H1 (cell line): ENCODE data around the gene TFDP1. TPM values are rescaled to one million over a fixed set of nuclear protein-coding genes. Genes with fewer than 3 reads are reported as not detected.

Source experiments
- CTCF ChIA-PET: fragments of 300-600 bp; sonication (Branson Sonifier 250); formaldehyde crosslinking; loops from one replicate; lab custom pipeline; 2021; ENCODE audit not compliant: partially characterized antibody; lab: Charles Lee
- POLR2A ChIA-PET: fragments of 300-600 bp; sonication (Branson Sonifier 250); formaldehyde crosslinking; loops from one replicate; lab custom pipeline; 2021; ENCODE audit warnings: inconsistent platforms; ENCODE audit not compliant: partially characterized antibody; lab: Charles Lee
- DNase-seq, 2 experiments: peaks; one replicate each; pipeline versions ENCODE4 v3.0.0 to v3.0.0-alpha.2; 2010 to 2022; ENCODE audit warnings: low spot score in 2 of 2, low read depth in 1 of 2, mixed read lengths in 1 of 2
- FAIRE-seq: peaks from 2 replicates; lab custom pipeline; 2011; peaks lifted over from hg19 to GRCh38; lab: Jason Lieb, UNC
- H2AFZ ChIP-seq: 2 replicates; pipeline ENCODE4 v1.8.1; 2012; ENCODE audit warnings: low read length, inconsistent platforms
- H2AK5ac ChIP-seq: 2 replicates; pipeline ENCODE4 v1.6.1; 2013; ENCODE audit warnings: low read depth, low read length
- H2BK120ac ChIP-seq: replicated peaks from 2 replicates; pipeline ENCODE3; 2013; ENCODE audit warnings: low read depth, low read length, inconsistent platforms
- H2BK12ac ChIP-seq: 2 replicates; pipeline ENCODE4 v1.6.1; 2013; ENCODE audit warnings: low read depth, low read length
- H2BK15ac ChIP-seq: 2 replicates; pipeline ENCODE4 v1.6.1; 2013; ENCODE audit warnings: low read length
- H2BK20ac ChIP-seq: 2 replicates; pipeline ENCODE4 v1.6.1; 2013; ENCODE audit warnings: low read length
- H2BK5ac ChIP-seq: 2 replicates; pipeline ENCODE4 v1.6.1; 2013; ENCODE audit warnings: low read depth, low read length
- H3K14ac ChIP-seq: 2 replicates; pipeline ENCODE4 v1.6.1; 2013; ENCODE audit warnings: inconsistent platforms; ENCODE audit not compliant: insufficient read length
- H3K18ac ChIP-seq: 2 replicates; pipeline ENCODE4 v1.6.1; 2013; ENCODE audit warnings: low read length; ENCODE audit errors: extremely low read depth
- H3K23ac ChIP-seq: 2 replicates; pipeline ENCODE4 v1.6.1; 2013; ENCODE audit warnings: inconsistent platforms; ENCODE audit not compliant: insufficient read length
- H3K23me2 ChIP-seq: 2 replicates; pipeline ENCODE4 v1.6.1; 2013; ENCODE audit warnings: low read depth, low read length
- H3K27ac ChIP-seq: 2 replicates; pipeline ENCODE4 v1.6.1; 2011; ENCODE audit warnings: low read depth, low read length, inconsistent platforms
- H3K27me3 ChIP-seq, 4 experiments: replicated peaks in 1 of 4; 1 replicate in 1 of 4; 2 replicates in 3 of 4; pipeline versions ENCODE4 v1.6.1 to v1.8.1; 2011 to 2013; ENCODE audit warnings: low read length in 3 of 4, mild to moderate bottlenecking in 3 of 4, inconsistent platforms in 2 of 4, mixed read lengths in 2 of 4, moderate library complexity in 1 of 4; ENCODE audit not compliant: control insufficient read depth in 3 of 4, insufficient read depth in 3 of 4; ENCODE audit errors: extremely low read depth in 1 of 4
- H3K36me3 ChIP-seq, 4 experiments: 2 replicates each; pipeline versions ENCODE4 v1.6.1 to v1.8.1; 2011 to 2013; ENCODE audit warnings: mild to moderate bottlenecking in 4 of 4, low read length in 3 of 4, moderate library complexity in 2 of 4, control low read depth in 1 of 4, inconsistent platforms in 1 of 4; ENCODE audit not compliant: insufficient read depth in 4 of 4, control insufficient read depth in 2 of 4
- H3K4ac ChIP-seq: replicated peaks from 2 replicates; pipeline ENCODE3; 2013; ENCODE audit warnings: low read length, low read depth, mixed read lengths, inconsistent platforms; ENCODE audit not compliant: insufficient read length
- H3K4me1 ChIP-seq, 4 experiments: replicated peaks in 1 of 4; 1 replicate in 1 of 4; 2 replicates in 3 of 4; pipeline versions ENCODE4 v1.6.1 to v1.8.1; 2011 to 2013; ENCODE audit warnings: low read length in 3 of 4, inconsistent platforms in 2 of 4, mixed read lengths in 1 of 4; ENCODE audit not compliant: insufficient read depth in 4 of 4, control insufficient read depth in 3 of 4
- H3K4me2 ChIP-seq, 2 experiments: 2 replicates each; pipeline versions ENCODE4 v1.6.1 to v1.8.1; 2011 to 2013; ENCODE audit warnings: low read depth in 2 of 2, low read length in 2 of 2, control low read depth in 1 of 2, inconsistent platforms in 1 of 2, mild to moderate bottlenecking in 1 of 2; ENCODE audit not compliant: insufficient read depth in 1 of 2
- H3K4me3 ChIP-seq, 4 experiments: fragments of 200-600, 300-600 bp in 1 of 4; sonication (generic), shearing (Covaris generic), sonication (Bioruptor Twin) in 1 of 4; 2 replicates each; pipeline versions ENCODE4 v1.5.1 to v1.8.1; 2011 to 2016; ENCODE audit warnings: low read length in 4 of 4, low read depth in 3 of 4, control low read depth in 2 of 4, inconsistent platforms in 2 of 4, mild to moderate bottlenecking in 2 of 4, mixed read lengths in 1 of 4, moderate library complexity in 1 of 4; ENCODE audit not compliant: insufficient read depth in 2 of 4; ENCODE audit errors: extremely low read depth in 1 of 4
- H3K56ac ChIP-seq: replicated peaks from 2 replicates; pipeline ENCODE3; 2013; ENCODE audit warnings: low read depth, mild to moderate bottlenecking, mixed read lengths, low read length, inconsistent platforms; ENCODE audit not compliant: insufficient read length
- H3K79me1 ChIP-seq: 2 replicates; pipeline ENCODE4 v1.6.1; 2013; ENCODE audit warnings: low read depth, low read length, control low read depth
- H3K79me2 ChIP-seq, 2 experiments: 2 replicates each; pipeline versions ENCODE4 v1.6.1 to v1.8.1; 2012 to 2013; ENCODE audit warnings: low read length in 2 of 2, mild to moderate bottlenecking in 2 of 2, inconsistent platforms in 1 of 2; ENCODE audit not compliant: insufficient read depth in 2 of 2, control insufficient read depth in 1 of 2
- H3K9ac ChIP-seq, 4 experiments: replicated peaks in 1 of 4; 1 replicate in 1 of 4; 2 replicates in 3 of 4; pipeline versions ENCODE4 v1.6.1 to v1.8.1; 2011 to 2013; ENCODE audit warnings: low read depth in 3 of 4, low read length in 3 of 4, control low read depth in 2 of 4, mild to moderate bottlenecking in 2 of 4, moderate library complexity in 2 of 4, inconsistent platforms in 1 of 4; ENCODE audit errors: extremely low read depth in 1 of 4
- H3K9me3 ChIP-seq, 2 experiments: 2 replicates each; pipeline versions ENCODE4 v1.6.1 to v1.8.1; 2012 to 2013; ENCODE audit warnings: mild to moderate bottlenecking in 2 of 2, moderate library complexity in 2 of 2, control low read depth in 1 of 2, inconsistent platforms in 1 of 2, low read depth in 1 of 2, low read length in 1 of 2, mixed read lengths in 1 of 2; ENCODE audit not compliant: insufficient read depth in 2 of 2
- H4K20me1 ChIP-seq, 2 experiments: replicated peaks in 1 of 2; 2 replicates each; pipeline versions ENCODE3 to v1.8.1; 2011 to 2013; ENCODE audit warnings: inconsistent platforms in 2 of 2, low read length in 2 of 2, mild to moderate bottlenecking in 1 of 2; ENCODE audit not compliant: insufficient read depth in 2 of 2, control insufficient read depth in 1 of 2
- H4K5ac ChIP-seq: 2 replicates; pipeline ENCODE4 v1.6.1; 2013; ENCODE audit warnings: low read length, low read depth, mixed read lengths, inconsistent platforms; ENCODE audit not compliant: insufficient read length
- H4K8ac ChIP-seq: 2 replicates; pipeline ENCODE4 v1.8.0; 2013; ENCODE audit warnings: mild to moderate bottlenecking, moderate library complexity, low read length, inconsistent platforms; ENCODE audit not compliant: insufficient read depth; ENCODE audit errors: extremely low read depth
- H4K91ac ChIP-seq: replicated peaks from 2 replicates; pipeline ENCODE3; 2013; ENCODE audit warnings: low read length, mixed read lengths, inconsistent platforms; ENCODE audit not compliant: insufficient read length
- SP4 ChIP-seq: IDR thresholded peaks from 2 replicates; pipeline ENCODE4 v1.6.1; 2012; ENCODE audit warnings: low read length, inconsistent platforms
- WGBS, 2 experiments: shearing (Covaris generic) in 1 of 2; methylation state at CpG; one replicate each; pipeline versions ENCODE4 v1.1.6 to v1.1.7; 2013 to 2015; ENCODE audit warnings: low lambda C conversion rate in 2 of 2, mixed read lengths in 2 of 2, inconsistent platforms in 1 of 2, low coverage in 1 of 2, missing lambda C conversion rate in 1 of 2; ENCODE audit not compliant: insufficient replicate concordance in 2 of 2, insufficient coverage in 1 of 2, insufficient read length in 1 of 2; ENCODE audit errors: extremely low coverage in 1 of 2, missing lambda C conversion rate in 1 of 2; 5-methylcytosine and 5-hydroxymethylcytosine counted together
- polyA plus RNA-seq, 7 experiments: library from polyadenylated mRNA; depleted of rRNA in 3 of 7; stranded (reverse) in 5 of 7; unstranded in 2 of 7; fragments of >200 nt in 5 of 7; fragments of 200-250 nt in 2 of 7; gene quantifications; 1 replicate in 5 of 7; 2 replicates in 1 of 7; 4 replicates in 1 of 7; pipeline versions ENCODE4 v1.2.1 to v1.2.3, GENCODE V29; 2011 to 2013; ENCODE audit warnings: missing spikeins in 2 of 7, mixed read lengths in 2 of 7
- total RNA-seq: library from RNA; stranded (reverse); fragmentation: NEBNext Ultra II Directional; extraction: Animal tissue kit (Norgen Biotek cat#: 25700); gene quantifications from 2 replicates; pipeline ENCODE4 v1.2.1, GENCODE V29; 2021

TFDP1 gene
- total and polyA plus RNA-seq, 2 of the 8 experiments (the other 6 are each of a cell fraction or from before 2014, with no cell fraction given): 43.6 to 81.9 TPM

GRCh38 chr13:113657851-113658741 lies 73.5 kb downstream of the TFDP1 start, which contains the start of gene ATP4B:
Gene ATP4B, minus strand, starts transcription at chr13:113658198. Its CDS starts 54 bp downstream, at chr13:113658144.
- Histone ChIP-seq H2AK5ac (no peak within 1 kb of the TSS), H2BK120ac (no peak within 1 kb of the TSS), H3K36me3 (no peaks in the 10 kb centered on the region), H2BK20ac (no peak within 1 kb of the TSS), H3K23me2 (no peaks in the 10 kb centered on the region), H2BK15ac (no peak within 1 kb of the TSS), H3K27ac (no peak within 1 kb of the TSS), H3K18ac (no peak within 1 kb of the TSS), H3K9me3 (no peaks in the 10 kb centered on the region), H3K79me2 (no peaks in the 10 kb centered on the region), H4K5ac (no peak within 1 kb of the TSS), H3K27me3 (no peaks in the 10 kb centered on the region), H2AFZ (no peak within 1 kb of the TSS), H2BK5ac (no peak within 1 kb of the TSS; the same call in 1 of the 2 replicates), H3K14ac (no peak within 1 kb of the TSS), H3K56ac (no peak within 1 kb of the TSS), H3K23ac (no peak within 1 kb of the TSS), H4K20me1 (no peaks in the 10 kb centered on the region), H4K8ac (peak within 1 kb of the TSS; percentile 51; the same call in 1 of the 2 replicates), H3K79me1 (no peaks in the 10 kb centered on the region), H4K91ac (no peak within 1 kb of the TSS), H3K9ac (no peak within 1 kb of the TSS), H3K4me3 (no peak within 1 kb of the TSS), H3K4ac (no peak within 1 kb of the TSS), H3K4me1 (no peaks in the 10 kb centered on the region), H3K4me2 (no peak within 1 kb of the TSS), H2BK12ac (no peak within 1 kb of the TSS)
- ChIA-PET POLR2A (no interaction called here), CTCF (no interaction called here)
- 97% methylated on average over 36 of the region's 47 CpGs; no CpG with 5 or more reads in 1 of the 2 experiments for WGBS, 2 experiments
- DNase-seq (no peak), FAIRE-seq (no peak)
- no peak for TF ChIP-seq SP4
